HepG2 (cell line): ENCODE results near the gene GLDN.

Source experiments
- KDM5B ChIP-seq: sonication (generic); formaldehyde crosslinking; IDR thresholded peaks from 2 replicates; pipeline ENCODE4 v1.4.0; 2020; ENCODE audit warnings: missing genetic modification reagents, mild to moderate bottlenecking, borderline replicate concordance
- POLR2A ChIP-seq, 2 experiments: IDR thresholded peaks; 2 replicates each; pipeline ENCODE4 v1.6.1; 2011; ENCODE audit warnings: low read depth in 2 of 2, low read length in 2 of 2, mild to moderate bottlenecking in 1 of 2, moderate library complexity in 1 of 2; ENCODE audit not compliant: insufficient read depth in 1 of 2
- POLR2AphosphoS5 ChIP-seq: IDR thresholded peaks from 2 replicates; pipeline ENCODE4 v1.6.1; 2012; ENCODE audit warnings: low read depth, low read length
- RFX5 ChIP-seq: IDR thresholded peaks from 2 replicates; pipeline ENCODE4 v1.6.1; 2011; ENCODE audit warnings: low read depth, low read length, improper control_type of control experiment
- ZNF530 ChIP-seq: sonication (generic); formaldehyde crosslinking; IDR thresholded peaks from 2 replicates; pipeline ENCODE4 v1.5.0; 2020; ENCODE audit warnings: low read depth, mild to moderate bottlenecking, missing genetic modification reagents
- TF ChIP-seq, protein P1 (sequence below): IDR thresholded peaks from 2 replicates; pipeline ENCODE4 v1.6.1; 2016; ENCODE audit warnings: missing compliant biosample characterization, missing genetic modification reagents, borderline replicate concordance
- TF ChIP-seq, protein P2 (sequence below): sonication (generic); formaldehyde crosslinking; IDR thresholded peaks from 2 replicates; pipeline ENCODE4 v1.5.0; 2020; ENCODE audit warnings: missing genetic modification reagents

DNA sequence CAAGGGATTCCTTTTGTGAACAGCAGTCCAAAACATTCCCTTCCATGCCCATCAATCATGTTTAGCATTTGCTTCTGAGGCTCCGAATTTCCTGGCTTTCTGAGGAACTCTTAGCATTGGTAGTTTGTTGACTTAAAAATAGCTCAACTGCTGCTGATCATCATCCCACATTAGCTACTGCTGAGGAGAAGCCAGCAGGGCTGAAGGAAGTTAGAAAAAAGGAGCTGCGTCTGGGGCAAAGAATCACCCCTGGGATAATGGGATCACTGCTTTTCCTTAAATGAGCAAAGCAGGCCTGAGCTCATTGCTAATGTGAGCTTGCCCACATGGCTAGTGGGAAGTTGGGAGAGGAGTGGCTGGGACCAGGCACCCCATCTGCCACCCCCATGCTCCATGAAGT, 42.8 kb upstream of the GLDN start:
- TF ChIP-seq, protein P1, sequence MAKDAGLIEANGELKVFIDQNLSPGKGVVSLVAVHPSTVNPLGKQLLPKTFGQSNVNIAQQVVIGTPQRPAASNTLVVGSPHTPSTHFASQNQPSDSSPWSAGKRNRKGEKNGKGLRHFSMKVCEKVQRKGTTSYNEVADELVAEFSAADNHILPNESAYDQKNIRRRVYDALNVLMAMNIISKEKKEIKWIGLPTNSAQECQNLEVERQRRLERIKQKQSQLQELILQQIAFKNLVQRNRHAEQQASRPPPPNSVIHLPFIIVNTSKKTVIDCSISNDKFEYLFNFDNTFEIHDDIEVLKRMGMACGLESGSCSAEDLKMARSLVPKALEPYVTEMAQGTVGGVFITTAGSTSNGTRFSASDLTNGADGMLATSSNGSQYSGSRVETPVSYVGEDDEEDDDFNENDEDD, result no peak
- TF ChIP-seq POLR2AphosphoS5 (no peak), RFX5 (no peak), ZNF530 (CRISPR knock-in tag) (no peak), POLR2A (IDR thresholded peaks at IDR 0.05; ENCODE audit: insufficient read depth in 1 of 2, low read depth in 2 of 2, low read length in 2 of 2) (no peak), KDM5B (no peak)
- TF ChIP-seq, protein P2, sequence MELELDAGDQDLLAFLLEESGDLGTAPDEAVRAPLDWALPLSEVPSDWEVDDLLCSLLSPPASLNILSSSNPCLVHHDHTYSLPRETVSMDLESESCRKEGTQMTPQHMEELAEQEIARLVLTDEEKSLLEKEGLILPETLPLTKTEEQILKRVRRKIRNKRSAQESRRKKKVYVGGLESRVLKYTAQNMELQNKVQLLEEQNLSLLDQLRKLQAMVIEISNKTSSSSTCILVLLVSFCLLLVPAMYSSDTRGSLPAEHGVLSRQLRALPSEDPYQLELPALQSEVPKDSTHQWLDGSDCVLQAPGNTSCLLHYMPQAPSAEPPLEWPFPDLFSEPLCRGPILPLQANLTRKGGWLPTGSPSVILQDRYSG (CRISPR knock-in tag), result no peak
